ENCODE measurements around the gene TEX13D.

DNA sequence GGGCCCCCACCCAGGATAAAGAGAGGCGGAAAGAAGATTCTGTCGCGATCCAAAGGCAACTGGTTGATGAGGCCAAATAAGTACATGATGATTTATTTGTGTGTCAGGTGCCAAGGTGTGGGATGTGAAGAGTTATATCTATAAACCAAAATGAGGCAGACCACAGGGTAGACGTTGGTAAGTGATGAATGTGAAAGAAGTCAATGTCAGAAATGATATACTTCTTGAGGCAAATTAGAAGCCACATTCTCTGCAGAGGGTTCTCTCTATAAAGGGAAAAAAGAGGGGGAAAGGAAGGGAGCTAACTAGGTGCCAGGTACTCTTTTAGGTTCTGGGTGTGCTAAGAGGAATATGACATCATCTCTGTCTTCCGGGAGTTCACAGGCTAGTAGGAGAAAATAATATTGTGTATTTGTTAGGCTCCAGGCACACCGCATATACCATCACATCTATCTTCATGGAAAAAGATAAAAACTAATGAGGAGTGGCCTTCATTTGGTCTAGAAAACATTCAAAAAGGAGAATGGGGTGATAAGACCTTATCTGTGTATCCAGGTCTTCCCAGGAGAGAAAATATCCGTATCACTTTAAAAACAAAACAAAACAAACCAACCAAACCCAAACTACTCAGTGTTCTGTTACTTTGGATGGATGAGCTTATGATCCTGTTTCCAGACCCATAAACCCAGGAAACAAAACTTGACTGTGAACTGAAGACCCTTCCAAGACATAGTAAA, 9.1 kb downstream of the TEX13D start:
- TF ChIP-seq, protein P1, sequence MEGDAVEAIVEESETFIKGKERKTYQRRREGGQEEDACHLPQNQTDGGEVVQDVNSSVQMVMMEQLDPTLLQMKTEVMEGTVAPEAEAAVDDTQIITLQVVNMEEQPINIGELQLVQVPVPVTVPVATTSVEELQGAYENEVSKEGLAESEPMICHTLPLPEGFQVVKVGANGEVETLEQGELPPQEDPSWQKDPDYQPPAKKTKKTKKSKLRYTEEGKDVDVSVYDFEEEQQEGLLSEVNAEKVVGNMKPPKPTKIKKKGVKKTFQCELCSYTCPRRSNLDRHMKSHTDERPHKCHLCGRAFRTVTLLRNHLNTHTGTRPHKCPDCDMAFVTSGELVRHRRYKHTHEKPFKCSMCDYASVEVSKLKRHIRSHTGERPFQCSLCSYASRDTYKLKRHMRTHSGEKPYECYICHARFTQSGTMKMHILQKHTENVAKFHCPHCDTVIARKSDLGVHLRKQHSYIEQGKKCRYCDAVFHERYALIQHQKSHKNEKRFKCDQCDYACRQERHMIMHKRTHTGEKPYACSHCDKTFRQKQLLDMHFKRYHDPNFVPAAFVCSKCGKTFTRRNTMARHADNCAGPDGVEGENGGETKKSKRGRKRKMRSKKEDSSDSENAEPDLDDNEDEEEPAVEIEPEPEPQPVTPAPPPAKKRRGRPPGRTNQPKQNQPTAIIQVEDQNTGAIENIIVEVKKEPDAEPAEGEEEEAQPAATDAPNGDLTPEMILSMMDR (IDR thresholded peaks at IDR 0.05): no peak
- no peak for TF ChIP-seq POLR2A (IDR thresholded peaks at IDR 0.05)

All from prostate gland (tissue), 2 donors.